A549 (cell line): ENCODE results near the gene ARRDC2. TPM values are rescaled to one million over a fixed set of nuclear protein-coding genes. Genes with fewer than 3 reads are reported as not detected.
A peak's percentile ranks its signal among the peaks of the same experiment; 100 is the strongest.

ENCODE experiments used
- ATAC-seq, 2 experiments: fragments of 200-7000 bp in 1 of 2; fragments of >200 bp in 1 of 2; cut with Nextera tagmentation in 1 of 2; cut with Tn5 transposase in 1 of 2; 3 replicates each; pipeline versions ENCODE4 v1.8.0 to v1.9.1; 2018 to 2020; ENCODE audit warnings: mild to moderate bottlenecking in 1 of 2, moderate library complexity in 1 of 2
- CTCF ChIA-PET: fragments of 300-600 bp; sonication (Branson Sonifier 250); formaldehyde crosslinking; extraction: SDS; loops from one replicate; lab custom pipeline; 2021; ENCODE audit warnings: antibody characterized with exemption, inconsistent platforms; lab: Yijun Ruan, JAX
- POLR2A ChIA-PET: fragments of 350-600 bp; formaldehyde crosslinking; extraction: SDS; loops from one replicate; lab custom pipeline; 2021; ENCODE audit warnings: antibody characterized with exemption, inconsistent platforms; lab: Yijun Ruan, JAX
- DNase-seq, 2 experiments: peaks; one replicate each; pipeline versions ENCODE4 v3.0.0 to v3.0.0-alpha.2; 2011 to 2016; ENCODE audit warnings: low read depth in 1 of 2, low spot score in 1 of 2
- FAIRE-seq: peaks from 2 replicates; lab custom pipeline; 2011; peaks lifted over from hg19 to GRCh38; lab: Jason Lieb, UNC
- H3K27ac ChIP-seq, 2 experiments: fragments of >200 bp; sonication (Bioruptor Twin); formaldehyde crosslinking; 3 replicates each; pipeline ENCODE4 v1.5.1; 2016 to 2017
- H3K4me1 ChIP-seq: fragments of >200 bp; sonication (Bioruptor Twin); formaldehyde crosslinking; 3 replicates; pipeline ENCODE4 v1.6.1; 2016
- H3K4me2 ChIP-seq: fragments of >200 bp; sonication (Bioruptor Twin); formaldehyde crosslinking; 3 replicates; pipeline ENCODE4 v1.6.1; 2016
- H3K4me3 ChIP-seq: fragments of >200 bp; sonication (Bioruptor Twin); formaldehyde crosslinking; 3 replicates; pipeline ENCODE4 v1.5.1; 2016
- H3K9me3 ChIP-seq: fragments of >200 bp; sonication (Bioruptor Twin); formaldehyde crosslinking; 3 replicates; pipeline ENCODE4 v1.6.1; 2016
- JUNB ChIP-seq: fragments of >200 bp; sonication (Bioruptor Twin); formaldehyde crosslinking; IDR thresholded peaks from 2 replicates; pipeline ENCODE4 v1.6.1; 2016
- KDM1A ChIP-seq: fragments of 200-600 bp; sonication (generic); IDR thresholded peaks from 2 replicates; pipeline ENCODE4 v1.6.1; 2016; ENCODE audit warnings: low read depth, mild to moderate bottlenecking
- RAD21 ChIP-seq, 2 experiments: fragments of >200 bp in 1 of 2; sonication (Bioruptor Twin) in 1 of 2; formaldehyde crosslinking in 1 of 2; IDR thresholded peaks in 1 of 2; conservative IDR thresholded peaks in 1 of 2; 2 replicates in 1 of 2; 3 replicates in 1 of 2; pipeline ENCODE4 v1.6.1; 2012 to 2018; ENCODE audit warnings: inconsistent platforms in 1 of 2
- ZFP36 ChIP-seq: fragments of 450-650 bp; IDR thresholded peaks from 2 replicates; pipeline ENCODE4 v1.6.1; 2014; ENCODE audit warnings: borderline replicate concordance; ENCODE audit not compliant: partially characterized antibody
- WGBS: methylation state at CpG from one replicate; pipeline ENCODE4 v1.1.6; 2017; ENCODE audit errors: missing lambda C conversion rate; 5-methylcytosine and 5-hydroxymethylcytosine counted together
- polyA plus RNA-seq, 4 experiments: library from polyadenylated mRNA; depleted of rRNA in 3 of 4; stranded (reverse); fragments of >200 nt; fragmentation: RNase III in 1 of 4; extraction: RNeasy Plus Mini Kit Qiagen cat#74134 plus additional on column Dnase treatment in 1 of 4; gene quantifications; 2 replicates in 3 of 4; 3 replicates in 1 of 4; pipeline ENCODE4 v1.2.3, GENCODE V29; 2011 to 2017
- small RNA-seq, 6 experiments: library from RNA; depleted of rRNA; stranded (forward); fragments of <200 nt; gene quantifications; one replicate each; pipeline ENCODE3, GENCODE V24; 2012
- TF ChIP-seq, protein P1 (sequence below): fragments of >200 bp; sonication (Bioruptor Twin); formaldehyde crosslinking; IDR thresholded peaks from 3 replicates; pipeline ENCODE4 v1.5.1; 2016

ARRDC2 gene
- polyA plus RNA-seq, 2 of the 4 experiments (the other 2 are of a cell fraction), result 14.5 to 14.8 TPM

DNA sequence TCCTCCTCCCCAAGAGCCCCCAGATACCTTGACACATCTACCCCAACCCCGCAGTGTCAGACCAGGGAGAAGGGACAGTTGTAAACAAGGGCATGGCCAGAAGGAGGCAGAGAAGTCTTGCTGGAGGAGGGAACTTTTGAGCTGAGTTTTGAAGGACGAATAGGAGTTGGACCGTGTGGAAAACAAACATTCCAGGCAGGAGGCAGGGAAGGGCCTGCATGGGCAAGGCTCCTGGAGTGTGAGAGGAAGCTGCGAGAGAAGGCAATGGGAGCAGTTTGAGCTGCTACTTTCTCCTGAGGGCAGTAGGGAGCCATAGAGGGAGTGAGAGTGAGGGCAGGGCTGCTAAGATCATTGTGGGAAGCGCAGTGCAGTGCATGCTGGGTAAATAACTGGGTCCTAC lies 55.5 kb downstream of the ARRDC2 start:
- WGBS, result 41% methylated on average over 4 of the region's 5 CpGs
- no peak for FAIRE-seq

More for the DNA sequence above, 55.5 kb downstream of the ARRDC2 start:
- POLR2A ChIA-PET, result no interaction called here
- peak in 1 of 2 experiments; percentile 51 for DNase-seq
- Histone ChIP-seq H3K4me3 (no peak overlapping the region), H3K4me2 (no peak overlapping the region), H3K27ac (no peak overlapping the region)
- TF ChIP-seq, protein P1, sequence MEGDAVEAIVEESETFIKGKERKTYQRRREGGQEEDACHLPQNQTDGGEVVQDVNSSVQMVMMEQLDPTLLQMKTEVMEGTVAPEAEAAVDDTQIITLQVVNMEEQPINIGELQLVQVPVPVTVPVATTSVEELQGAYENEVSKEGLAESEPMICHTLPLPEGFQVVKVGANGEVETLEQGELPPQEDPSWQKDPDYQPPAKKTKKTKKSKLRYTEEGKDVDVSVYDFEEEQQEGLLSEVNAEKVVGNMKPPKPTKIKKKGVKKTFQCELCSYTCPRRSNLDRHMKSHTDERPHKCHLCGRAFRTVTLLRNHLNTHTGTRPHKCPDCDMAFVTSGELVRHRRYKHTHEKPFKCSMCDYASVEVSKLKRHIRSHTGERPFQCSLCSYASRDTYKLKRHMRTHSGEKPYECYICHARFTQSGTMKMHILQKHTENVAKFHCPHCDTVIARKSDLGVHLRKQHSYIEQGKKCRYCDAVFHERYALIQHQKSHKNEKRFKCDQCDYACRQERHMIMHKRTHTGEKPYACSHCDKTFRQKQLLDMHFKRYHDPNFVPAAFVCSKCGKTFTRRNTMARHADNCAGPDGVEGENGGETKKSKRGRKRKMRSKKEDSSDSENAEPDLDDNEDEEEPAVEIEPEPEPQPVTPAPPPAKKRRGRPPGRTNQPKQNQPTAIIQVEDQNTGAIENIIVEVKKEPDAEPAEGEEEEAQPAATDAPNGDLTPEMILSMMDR, result peak; percentile 15; the same call in 1 of the 3 replicates
- TF ChIP-seq KDM1A (peak; percentile 93), RAD21 (conservative IDR thresholded peaks at IDR 0.05 in 1 of 2, IDR thresholded peaks at IDR 0.05 in 1 of 2) (peak; percentile 13 to 50; a peak in 2 of 5 replicates), ZFP36 (peak; percentile 93), JUNB (no peak)
- TF ChIP-seq, all 56 proteins: peak for 4
- no peak; a peak in 1 of 6 replicates for ATAC-seq
- CTCF ChIA-PET, result interaction anchor here (0.6 to 0.9 kb wide), 2 partner anchors 8 to 45 kb away, joined by 3 to 6 read pairs; no protein-coding TSS in a partner anchor
- no peaks in the 10 kb centered on the region for H3K9me3 ChIP-seq
- no peaks in the 10 kb centered on the region for H3K4me1 ChIP-seq

Small RNAs within 50 kb of the gene (small RNA-seq; reads per million reads assigned to genes)
- gene RNA5SP468, result 0 reads per million in 6 experiments

Other genes starting within 250 kb of the ARRDC2 start
- 2.7 and 4.8 TPM in 2 replicates for gene B3GNT3, start 213.0 kb upstream of the ARRDC2 start, polyA plus RNA-seq (2011; rRNA removed)
- gene B3GNT3, start 213.0 kb upstream of the ARRDC2 start, polyA plus RNA-seq (2017; fragmentation: RNase III; extraction: RNeasy Plus Mini Kit Qiagen cat#74134 plus additional on column Dnase treatment), result 1.6 to 2.4 TPM (median 1.8 TPM) in 3 replicates
- gene INSL3, start 186.7 kb upstream of the ARRDC2 start, polyA plus RNA-seq (2011; rRNA removed), result 0.27 and 1.2 TPM in 2 replicates
- 0.25 to 0.32 TPM (median 0.28 TPM) in 3 replicates for gene INSL3, start 186.7 kb upstream of the ARRDC2 start, polyA plus RNA-seq (2017; fragmentation: RNase III; extraction: RNeasy Plus Mini Kit Qiagen cat#74134 plus additional on column Dnase treatment)
- gene JAK3, start 160.2 kb upstream of the ARRDC2 start, polyA plus RNA-seq (2011; rRNA removed), result 0.89 and 1.2 TPM in 2 replicates
- 0.24 to 0.40 TPM (median 0.31 TPM) in 3 replicates for gene JAK3, start 160.2 kb upstream of the ARRDC2 start, polyA plus RNA-seq (2017; fragmentation: RNase III; extraction: RNeasy Plus Mini Kit Qiagen cat#74134 plus additional on column Dnase treatment)
- gene RPL18A, start 148.3 kb upstream of the ARRDC2 start, polyA plus RNA-seq (2011; rRNA removed), result 624 and 696 TPM in 2 replicates
- 1,807 to 1,898 TPM (median 1,812 TPM) in 3 replicates for gene RPL18A, start 148.3 kb upstream of the ARRDC2 start, polyA plus RNA-seq (2017; fragmentation: RNase III; extraction: RNeasy Plus Mini Kit Qiagen cat#74134 plus additional on column Dnase treatment)
- 0.25 TPM in 2 replicates for gene SLC5A5, start 136.2 kb upstream of the ARRDC2 start, polyA plus RNA-seq (2011; rRNA removed)
- 0.06 to 0.20 TPM (median 0.13 TPM) in 3 replicates for gene SLC5A5, start 136.2 kb upstream of the ARRDC2 start, polyA plus RNA-seq (2017; fragmentation: RNase III; extraction: RNeasy Plus Mini Kit Qiagen cat#74134 plus additional on column Dnase treatment)
- 20.8 and 35.4 TPM in 2 replicates for gene CCDC124, start 75.2 kb upstream of the ARRDC2 start, polyA plus RNA-seq (2011; rRNA removed)
- 113 to 123 TPM (median 116 TPM) in 3 replicates for gene CCDC124, start 75.2 kb upstream of the ARRDC2 start, polyA plus RNA-seq (2017; fragmentation: RNase III; extraction: RNeasy Plus Mini Kit Qiagen cat#74134 plus additional on column Dnase treatment)
- 0.20 and 0.43 TPM in 2 replicates for gene KCNN1, start 41.1 kb upstream of the ARRDC2 start, polyA plus RNA-seq (2011; rRNA removed)
- gene KCNN1, start 41.1 kb upstream of the ARRDC2 start, polyA plus RNA-seq (2017; fragmentation: RNase III; extraction: RNeasy Plus Mini Kit Qiagen cat#74134 plus additional on column Dnase treatment), result 0.56 to 0.85 TPM (median 0.69 TPM) in 3 replicates
- gene IL12RB1, start 78.8 kb downstream of the ARRDC2 start, polyA plus RNA-seq (2011; rRNA removed), result not detected in 2 replicates
- not detected in 3 replicates for gene IL12RB1, start 78.8 kb downstream of the ARRDC2 start, polyA plus RNA-seq (2017; fragmentation: RNase III; extraction: RNeasy Plus Mini Kit Qiagen cat#74134 plus additional on column Dnase treatment)
- gene MAST3, start 89.6 kb downstream of the ARRDC2 start, polyA plus RNA-seq (2011; rRNA removed), result 1.3 and 1.9 TPM in 2 replicates
- 2.0 to 2.5 TPM (median 2.0 TPM) in 3 replicates for gene MAST3, start 89.6 kb downstream of the ARRDC2 start, polyA plus RNA-seq (2017; fragmentation: RNase III; extraction: RNeasy Plus Mini Kit Qiagen cat#74134 plus additional on column Dnase treatment)
- gene PIK3R2, start 145.0 kb downstream of the ARRDC2 start, polyA plus RNA-seq (2011; rRNA removed), result 5.3 and 6.7 TPM in 2 replicates
- 8.3 to 12.4 TPM (median 9.3 TPM) in 3 replicates for gene PIK3R2, start 145.0 kb downstream of the ARRDC2 start, polyA plus RNA-seq (2017; fragmentation: RNase III; extraction: RNeasy Plus Mini Kit Qiagen cat#74134 plus additional on column Dnase treatment)
- 11.2 and 12.3 TPM in 2 replicates for gene IFI30, start 165.6 kb downstream of the ARRDC2 start, polyA plus RNA-seq (2011; rRNA removed)
- 13.5 to 19.8 TPM (median 16.8 TPM) in 3 replicates for gene IFI30, start 165.6 kb downstream of the ARRDC2 start, polyA plus RNA-seq (2017; fragmentation: RNase III; extraction: RNeasy Plus Mini Kit Qiagen cat#74134 plus additional on column Dnase treatment)
- gene MPV17L2, start 185.0 kb downstream of the ARRDC2 start, polyA plus RNA-seq (2011; rRNA removed), result 8.3 and 11.4 TPM in 2 replicates
- gene MPV17L2, start 185.0 kb downstream of the ARRDC2 start, polyA plus RNA-seq (2017; fragmentation: RNase III; extraction: RNeasy Plus Mini Kit Qiagen cat#74134 plus additional on column Dnase treatment), result 12.2 to 13.9 TPM (median 12.3 TPM) in 3 replicates
- 0.39 and 1.0 TPM in 2 replicates for gene RAB3A, start 195.9 kb downstream of the ARRDC2 start, polyA plus RNA-seq (2011; rRNA removed)
- gene RAB3A, start 195.9 kb downstream of the ARRDC2 start, polyA plus RNA-seq (2017; fragmentation: RNase III; extraction: RNeasy Plus Mini Kit Qiagen cat#74134 plus additional on column Dnase treatment), result 1.0 to 1.6 TPM (median 1.4 TPM) in 3 replicates
- 0.25 and 0.54 TPM in 2 replicates for gene PDE4C, start 218.3 kb downstream of the ARRDC2 start, polyA plus RNA-seq (2011; rRNA removed)
- 0.34 to 0.65 TPM (median 0.55 TPM) in 3 replicates for gene PDE4C, start 218.3 kb downstream of the ARRDC2 start, polyA plus RNA-seq (2017; fragmentation: RNase III; extraction: RNeasy Plus Mini Kit Qiagen cat#74134 plus additional on column Dnase treatment)